NT2/D1 (cell line): ENCODE results near the gene TNFRSF25.
"Not testable (repeated sequence)": the region's sequence is repeated elsewhere in the genome, so short reads cannot be mapped to it uniquely, and the experiment has no call there.

ENCODE experiments used
- DNase-seq: peaks from one replicate; pipeline ENCODE4 v3.0.0-alpha.2; 2011; ENCODE audit warnings: low read depth, low spot score
- H3K27me3 ChIP-seq: 2 replicates; pipeline ENCODE4 v1.6.0; 2011; ENCODE audit warnings: mild to moderate bottlenecking; ENCODE audit not compliant: insufficient read length, insufficient read depth
- H3K36me3 ChIP-seq: 2 replicates; pipeline ENCODE4 v1.6.1; 2011; ENCODE audit warnings: mild to moderate bottlenecking, low read length, mixed read lengths; ENCODE audit not compliant: insufficient read depth, insufficient read length
- H3K4me1 ChIP-seq: 2 replicates; pipeline ENCODE4 v1.5.1; 2011; ENCODE audit not compliant: insufficient read depth, insufficient read length
- H3K4me3 ChIP-seq: 2 replicates; pipeline ENCODE4 v1.5.1; 2011; ENCODE audit warnings: low read depth; ENCODE audit not compliant: insufficient read length
- H3K9ac ChIP-seq: 2 replicates; pipeline ENCODE4 v1.6.0; 2011; ENCODE audit warnings: low read depth; ENCODE audit not compliant: insufficient read length
- H3K9me3 ChIP-seq: 2 replicates; pipeline ENCODE4 v1.5.1; 2011; ENCODE audit warnings: mild to moderate bottlenecking, low read length; ENCODE audit not compliant: insufficient read depth
- SUZ12 ChIP-seq: IDR thresholded peaks from 2 replicates; pipeline ENCODE4 v1.6.1; 2011; ENCODE audit not compliant: insufficient read length, insufficient read depth; ENCODE audit errors: extremely low read depth
- YY1 ChIP-seq: IDR thresholded peaks from 2 replicates; pipeline ENCODE4 v1.6.1; 2011; ENCODE audit not compliant: insufficient read length, insufficient read depth
- ZNF274 ChIP-seq: IDR thresholded peaks from 2 replicates; pipeline ENCODE4 v1.6.1; 2011; ENCODE audit warnings: mild to moderate bottlenecking, low read depth, low read length

TNFRSF25 gene

GRCh38 chr1:6495041-6495441 lies 29.1 kb upstream of the TNFRSF25 start:
- H3K9me3 ChIP-seq: no peaks in the 10 kb centered on the region
- no peaks in the 10 kb centered on the region for H3K27me3 ChIP-seq
- H3K4me1 ChIP-seq: peaks cover 22% of the 10 kb centered on the region
- DNase-seq: no peak
- H3K4me3 ChIP-seq: no peak overlapping the region
- no peak for TF ChIP-seq YY1
- no peak for TF ChIP-seq SUZ12
- TF ChIP-seq ZNF274: no peak
- no peaks in the 10 kb centered on the region for H3K36me3 ChIP-seq
- no peak overlapping the region for H3K9ac ChIP-seq

- DNase-seq: no peak
- H3K9ac ChIP-seq: no peak overlapping the region
- no peaks in the 10 kb centered on the region for H3K27me3 ChIP-seq
- peaks cover 24% of the 10 kb centered on the region for H3K4me1 ChIP-seq
- no peaks in the 10 kb centered on the region for H3K9me3 ChIP-seq
- TF ChIP-seq YY1: no peak
- TF ChIP-seq SUZ12: no peak
- no peak for TF ChIP-seq ZNF274
- no peak overlapping the region for H3K4me3 ChIP-seq
- no peaks in the 10 kb centered on the region for H3K36me3 ChIP-seq
Observed at GRCh38 chr1:6494627-6495026, 28.7 kb upstream of the TNFRSF25 start.

- H3K27me3 ChIP-seq, DNase-seq, H3K9me3 ChIP-seq, H3K9ac ChIP-seq, H3K4me3 ChIP-seq, H3K36me3 ChIP-seq: not testable (repeated sequence)
- H3K4me1 ChIP-seq: peaks cover 28% of the 10 kb centered on the region
Observed at GRCh38 chr1:6493834-6494223, 27.9 kb upstream of the TNFRSF25 start.

- TF ChIP-seq ZNF274 (no peak), YY1 (no peak), SUZ12 (no peak)
- peaks cover 27% of the 10 kb centered on the region for H3K4me1 ChIP-seq
- H3K36me3 ChIP-seq: no peaks in the 10 kb centered on the region
- H3K27me3 ChIP-seq: no peaks in the 10 kb centered on the region
- no peaks in the 10 kb centered on the region for H3K9me3 ChIP-seq
- no peak for DNase-seq
- peak overlapping the region; percentile 91 for H3K9ac ChIP-seq
- no peak overlapping the region for H3K4me3 ChIP-seq
Observed at GRCh38 chr1:6491966-6492365, 26.0 kb upstream of the TNFRSF25 start.

GRCh38 chr1:6491480-6491962 lies 25.5 kb upstream of the TNFRSF25 start, which contains the start of gene PLEKHG5:
TSS of gene PLEKHG5 (minus strand) at chr1:6491667. CDS start at chr1:6477571, 14,096 bp downstream.
- H3K36me3 ChIP-seq: no peaks in the 10 kb centered on the region
- H3K4me1 ChIP-seq: peaks cover 27% of the 10 kb centered on the region
- peak within 1 kb of the TSS; percentile 91 for H3K9ac ChIP-seq
- H3K27me3 ChIP-seq: no peaks in the 10 kb centered on the region
- H3K4me3 ChIP-seq: peak within 1 kb of the TSS; percentile 79
- no peak for TF ChIP-seq YY1
- TF ChIP-seq ZNF274: no peak
- TF ChIP-seq SUZ12: no peak
- DNase-seq: no peak
- H3K9me3 ChIP-seq: no peaks in the 10 kb centered on the region

GRCh38 chr1:6491081-6491449 lies 25.1 kb upstream of the TNFRSF25 start:
- TF ChIP-seq ZNF274: no peak
- TF ChIP-seq SUZ12: no peak
- TF ChIP-seq YY1: no peak
- Histone ChIP-seq H3K36me3 (no peaks in the 10 kb centered on the region), H3K9me3 (no peaks in the 10 kb centered on the region), H3K4me1 (peaks cover 30% of the 10 kb centered on the region), H3K4me3 (peak overlapping the region; percentile 79), H3K27me3 (no peaks in the 10 kb centered on the region), H3K9ac (peak overlapping the region; percentile 91)
- DNase-seq: no peak

- H3K4me3 ChIP-seq: peak overlapping the region; percentile 79
- TF ChIP-seq SUZ12 (no peak), YY1 (no peak), ZNF274 (no peak)
- H3K9me3 ChIP-seq: no peaks in the 10 kb centered on the region
- H3K36me3 ChIP-seq: no peaks in the 10 kb centered on the region
- H3K4me1 ChIP-seq: peaks cover 27% of the 10 kb centered on the region
- H3K9ac ChIP-seq: peak overlapping the region; percentile 91
- DNase-seq: peak; percentile 64
- H3K27me3 ChIP-seq: no peaks in the 10 kb centered on the region
Observed at GRCh38 chr1:6490181-6491080, 24.5 kb upstream of the TNFRSF25 start.
